GM04503 (cell line): ENCODE data around the gene STAT6.

Experiments used
- DNase-seq: peaks from one replicate; pipeline ENCODE4 v3.0.0-alpha.2; 2012; ENCODE audit warnings: low read depth

The STAT6 gene

GRCh38 chr12:57111031-57111734 is at the start of gene STAT6:
Gene STAT6, minus strand, starts transcription at chr12:57111362. Its CDS starts 3,084 bp downstream, at chr12:57108278.
- no peak for DNase-seq

GRCh38 chr12:57160741-57161140 is 49.6 kb upstream of the STAT6 start:
- no peak for DNase-seq

- no peak for DNase-seq
Measured at GRCh38 chr12:57160040-57160439, 48.9 kb upstream of the STAT6 start.

GRCh38 chr12:57159311-57159710 is 48.1 kb upstream of the STAT6 start:
- DNase-seq = no peak

GRCh38 chr12:57158665-57159064 is 47.5 kb upstream of the STAT6 start:
- no peak for DNase-seq

GRCh38 chr12:57158186-57158585 is 47.0 kb upstream of the STAT6 start:
- no peak for DNase-seq

- DNase-seq = no peak
Measured at GRCh38 chr12:57157588-57158173, 46.5 kb upstream of the STAT6 start.

GRCh38 chr12:57156701-57157403 is 45.7 kb upstream of the STAT6 start:
- DNase-seq = no peak

GRCh38 chr12:57154804-57155434 is 43.8 kb upstream of the STAT6 start:
- no peak for DNase-seq

GRCh38 chr12:57154076-57154475 is 42.9 kb upstream of the STAT6 start:
- no peak for DNase-seq

- DNase-seq = no peak
Measured at GRCh38 chr12:57153415-57153997, 42.3 kb upstream of the STAT6 start.

GRCh38 chr12:57152639-57153038 is 41.5 kb upstream of the STAT6 start:
- no peak for DNase-seq

- peak; percentile 70 for DNase-seq
Measured at GRCh38 chr12:57151741-57152630, 40.8 kb upstream of the STAT6 start.

GRCh38 chr12:57150400-57151000 is 39.3 kb upstream of the STAT6 start:
- no peak for DNase-seq

- no peak for DNase-seq
Measured at GRCh38 chr12:57149245-57149900, 38.2 kb upstream of the STAT6 start.

- DNase-seq = no peak
Measured at GRCh38 chr12:57148469-57149244, 37.5 kb upstream of the STAT6 start.

GRCh38 chr12:57146961-57147944 is 36.1 kb upstream of the STAT6 start, which contains the start of gene LRP1-AS:
Gene LRP1-AS, minus strand, starts transcription at chr12:57147619.
- DNase-seq = no peak

GRCh38 chr12:57146092-57146491 is 34.9 kb upstream of the STAT6 start:
- no peak for DNase-seq
